Body of pancreas (tissue), 4 donors: ENCODE data around the gene CMSS1.

Experiments used
- CTCF ChIP-seq, 7 experiments: fragments of 450-650 bp in 4 of 7; fragments of 200-600 bp in 3 of 7; sonication (generic) in 3 of 7; IDR thresholded peaks; one replicate each; pipeline ENCODE4 v1.5.1; 2016 to 2019; ENCODE audit warnings: antibody characterized with exemption in 7 of 7
- POLR2A ChIP-seq, 3 donors: fragments of 450-650 bp; IDR thresholded peaks; one replicate each; pipeline ENCODE4 v1.6.1; 2016; ENCODE audit warnings: antibody characterized with exemption in 3 of 3, mild to moderate bottlenecking in 2 of 3

GRCh38 chr3:99865321-99865720, 47.7 kb downstream of the CMSS1 start:
- TF ChIP-seq CTCF (IDR thresholded peaks at IDR 0.05): no peak
- no peak for TF ChIP-seq POLR2A (IDR thresholded peaks at IDR 0.05)
